ENCODE results near the gene CAPN7.

CAPN7 gene

DNA sequence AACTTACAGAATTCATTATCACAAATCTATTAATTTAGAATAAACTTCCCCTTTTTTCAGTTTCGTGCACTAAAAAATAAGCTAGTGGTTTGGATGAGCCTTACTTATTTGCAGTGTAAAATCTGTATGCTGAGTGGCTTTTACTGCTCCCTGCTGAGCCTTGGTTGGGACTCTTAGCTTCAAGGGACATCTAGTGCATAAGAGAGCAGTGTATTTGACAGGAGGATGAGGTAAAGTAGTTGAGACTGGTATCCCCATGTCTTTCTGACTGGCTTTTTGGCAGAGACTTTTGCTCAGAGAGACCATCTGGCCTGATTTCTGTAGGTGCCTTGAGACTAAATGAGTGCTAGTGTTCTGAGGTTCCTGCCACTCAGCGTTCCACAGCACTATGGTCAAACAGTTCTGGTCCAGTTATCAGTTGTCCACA lies 11.8 kb downstream of the CAPN7 start:
- no peak for TF ChIP-seq CTCF (IDR thresholded peaks at IDR 0.05)

- TF ChIP-seq CTCF (IDR thresholded peaks at IDR 0.05) = no peak
Observed at GRCh38 chr3:15218689-15219088, 12.6 kb downstream of the CAPN7 start.

GRCh38 chr3:15220056-15220455 lies 14.0 kb downstream of the CAPN7 start:
- no peak for TF ChIP-seq CTCF (IDR thresholded peaks at IDR 0.05)

DNA sequence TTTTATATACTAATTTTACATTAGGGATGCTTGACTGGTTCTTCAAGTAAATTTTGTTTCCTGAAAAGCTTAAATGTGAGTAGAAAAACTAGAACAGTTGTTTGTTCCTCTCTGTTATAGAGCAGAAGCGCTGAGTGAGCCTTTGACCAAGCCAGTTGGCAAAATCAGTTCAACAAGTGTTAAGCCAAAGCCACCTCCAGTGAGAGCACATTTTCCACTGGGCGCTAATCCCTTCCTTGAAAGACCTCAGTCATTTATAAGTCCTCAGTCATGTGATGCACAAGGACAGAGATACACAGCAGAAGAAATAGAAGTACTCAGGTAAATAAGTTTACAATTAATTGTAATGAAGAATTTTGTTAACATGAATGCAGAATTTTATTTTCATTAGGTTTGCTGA lies 14.6 kb downstream of the CAPN7 start:
- no peak for TF ChIP-seq CTCF (IDR thresholded peaks at IDR 0.05)

- no peak for TF ChIP-seq CTCF (IDR thresholded peaks at IDR 0.05)
Observed at GRCh38 chr3:15221574-15222217, 15.7 kb downstream of the CAPN7 start.

GRCh38 chr3:15223685-15224572 lies 17.9 kb downstream of the CAPN7 start:
- TF ChIP-seq CTCF (IDR thresholded peaks at IDR 0.05) = no peak

- TF ChIP-seq CTCF (IDR thresholded peaks at IDR 0.05) = no peak
Observed at GRCh38 chr3:15228147-15228546, 22.1 kb downstream of the CAPN7 start.
